Thyroid gland (tissue), 4 donors: ENCODE data around the gene KCNG2. TPM values are rescaled to one million over a fixed set of nuclear protein-coding genes. Genes with fewer than 3 reads are reported as not detected.

Experiments
- DNase-seq, 2 donors: peaks; one replicate each; pipeline ENCODE4 v3.0.0-alpha.2; 2019
- H3K27ac ChIP-seq, 3 donors: fragments of 200-600 bp; sonication (generic); 1 replicate in 2 of 3; 2 replicates in 1 of 3; pipeline ENCODE4 v1.5.1; 2016 to 2019; ENCODE audit warnings: mild to moderate bottlenecking in 1 of 3, moderate library complexity in 1 of 3
- H3K27me3 ChIP-seq: fragments of 200-600 bp; sonication (generic); one replicate; pipeline ENCODE4 v1.5.1; 2019
- H3K36me3 ChIP-seq, 2 donors: fragments of 200-600 bp; sonication (generic); one replicate each; pipeline ENCODE4 v1.5.1; 2016 to 2019
- H3K4me1 ChIP-seq, 2 donors: fragments of 200-600 bp; sonication (generic); one replicate each; pipeline ENCODE4 v1.5.1; 2017 to 2019
- H3K4me3 ChIP-seq, 3 donors: fragments of 200-600 bp; sonication (generic); replicated peaks in 1 of 3; 1 replicate in 2 of 3; 2 replicates in 1 of 3; pipeline ENCODE4 v1.5.1; 2016; ENCODE audit warnings: mild to moderate bottlenecking in 1 of 3
- H3K9me3 ChIP-seq: fragments of 200-600 bp; sonication (generic); one replicate; pipeline ENCODE4 v1.5.1; 2017
- POLR2A ChIP-seq, 2 donors: fragments of 450-650 bp; IDR thresholded peaks; one replicate each; pipeline ENCODE4 v1.6.1; 2017; ENCODE audit warnings: antibody characterized with exemption in 2 of 2, mild to moderate bottlenecking in 2 of 2, moderate library complexity in 1 of 2
- WGBS, 2 donors: methylation state at CpG; one replicate each; pipeline ENCODE4 v1.1.5; 2017; 5-methylcytosine and 5-hydroxymethylcytosine counted together
- intact Hi-C: fragments of 100-400 bp; cut with DNase I; formaldehyde crosslinking; loops from one replicate; pipeline ENCODE4 v1.15.1; 2023
- total RNA-seq, 4 donors: library from RNA; depleted of rRNA; stranded (reverse); fragments of >200 nt; gene quantifications; one replicate each; pipeline ENCODE4 v1.2.3, GENCODE V29; 2016
- TF ChIP-seq, protein P1 (sequence below), 6 experiments: fragments of 200-600 bp in 3 of 6; fragments of 450-650 bp in 3 of 6; sonication (generic) in 3 of 6; IDR thresholded peaks; one replicate each; pipeline ENCODE4 v1.5.1; 2016 to 2019; ENCODE audit warnings: antibody characterized with exemption in 6 of 6, mild to moderate bottlenecking in 2 of 6, inconsistent platforms in 1 of 6, moderate library complexity in 1 of 6

The KCNG2 gene
- total RNA-seq, 4 donors from 2014 or later, result 0.22 TPM; not detected in 3

DNA sequence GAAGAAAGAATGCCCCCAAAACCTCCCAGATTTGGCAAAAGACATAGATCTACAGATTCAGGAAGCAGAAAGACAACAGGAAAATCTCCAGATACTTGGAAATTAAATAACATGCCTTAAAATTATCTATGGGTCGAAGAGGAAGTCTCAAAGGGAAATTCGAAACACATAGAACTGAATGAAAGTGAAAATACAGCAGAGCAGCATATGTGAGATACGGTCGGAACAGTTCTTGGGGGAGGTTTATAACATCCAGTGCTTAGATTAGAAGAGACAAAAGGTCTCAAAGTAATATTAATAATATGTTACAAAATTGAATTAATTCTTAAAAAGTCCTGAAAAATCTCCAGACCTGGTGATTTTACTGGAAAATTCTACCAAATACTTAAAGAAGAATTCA, 14.3 kb downstream of the KCNG2 start:
- no peaks in the 10 kb centered on the region for H3K36me3 ChIP-seq
- no peaks in the 10 kb centered on the region for H3K4me1 ChIP-seq
- TF ChIP-seq, protein P1, sequence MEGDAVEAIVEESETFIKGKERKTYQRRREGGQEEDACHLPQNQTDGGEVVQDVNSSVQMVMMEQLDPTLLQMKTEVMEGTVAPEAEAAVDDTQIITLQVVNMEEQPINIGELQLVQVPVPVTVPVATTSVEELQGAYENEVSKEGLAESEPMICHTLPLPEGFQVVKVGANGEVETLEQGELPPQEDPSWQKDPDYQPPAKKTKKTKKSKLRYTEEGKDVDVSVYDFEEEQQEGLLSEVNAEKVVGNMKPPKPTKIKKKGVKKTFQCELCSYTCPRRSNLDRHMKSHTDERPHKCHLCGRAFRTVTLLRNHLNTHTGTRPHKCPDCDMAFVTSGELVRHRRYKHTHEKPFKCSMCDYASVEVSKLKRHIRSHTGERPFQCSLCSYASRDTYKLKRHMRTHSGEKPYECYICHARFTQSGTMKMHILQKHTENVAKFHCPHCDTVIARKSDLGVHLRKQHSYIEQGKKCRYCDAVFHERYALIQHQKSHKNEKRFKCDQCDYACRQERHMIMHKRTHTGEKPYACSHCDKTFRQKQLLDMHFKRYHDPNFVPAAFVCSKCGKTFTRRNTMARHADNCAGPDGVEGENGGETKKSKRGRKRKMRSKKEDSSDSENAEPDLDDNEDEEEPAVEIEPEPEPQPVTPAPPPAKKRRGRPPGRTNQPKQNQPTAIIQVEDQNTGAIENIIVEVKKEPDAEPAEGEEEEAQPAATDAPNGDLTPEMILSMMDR (IDR thresholded peaks at IDR 0.05), result no peak
- no peak for TF ChIP-seq POLR2A (IDR thresholded peaks at IDR 0.05)
- no peak for DNase-seq
- intact Hi-C loops, result no loop called here
- peaks cover 4% of the 10 kb centered on the region for H3K27me3 ChIP-seq
- no peaks in the 10 kb centered on the region for H3K9me3 ChIP-seq
- WGBS, 2 donors, result 73 to 77% methylated on average over 4 of the region's 4 CpGs
- H3K27ac ChIP-seq, result no peak overlapping the region
- no peak overlapping the region for H3K4me3 ChIP-seq

DNA sequence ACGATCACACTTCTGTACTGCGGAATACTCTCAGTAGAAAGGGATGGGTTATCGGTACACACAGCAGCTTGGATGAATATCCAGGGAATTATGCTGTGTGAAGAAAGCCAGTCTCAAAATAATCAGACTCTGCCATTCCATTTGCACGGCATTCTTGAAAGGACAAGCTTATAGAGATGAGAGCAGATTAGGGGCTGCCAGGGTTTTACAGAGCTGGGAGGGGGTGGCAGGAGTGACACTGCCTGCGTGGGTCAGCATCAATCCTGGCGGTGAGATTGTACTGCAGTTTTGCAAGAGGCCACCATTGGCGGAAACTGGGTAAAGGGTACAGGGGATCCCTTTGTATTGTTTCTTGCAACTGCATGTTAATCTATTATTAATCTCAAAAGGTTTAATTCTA, 16.6 kb downstream of the KCNG2 start:
- H3K27ac ChIP-seq, result no peak overlapping the region
- peaks cover 4% of the 10 kb centered on the region for H3K27me3 ChIP-seq
- no peaks in the 10 kb centered on the region for H3K4me1 ChIP-seq
- no peak for TF ChIP-seq POLR2A (IDR thresholded peaks at IDR 0.05)
- TF ChIP-seq, protein P1 (IDR thresholded peaks at IDR 0.05), result no peak
- no peaks in the 10 kb centered on the region for H3K9me3 ChIP-seq
- H3K4me3 ChIP-seq, result no peak overlapping the region
- intact Hi-C loops, result no loop called here
- 66 to 74% methylated on average over 7 of the region's 7 CpGs for WGBS, 2 donors
- no peaks in the 10 kb centered on the region for H3K36me3 ChIP-seq
- no peak for DNase-seq

DNA sequence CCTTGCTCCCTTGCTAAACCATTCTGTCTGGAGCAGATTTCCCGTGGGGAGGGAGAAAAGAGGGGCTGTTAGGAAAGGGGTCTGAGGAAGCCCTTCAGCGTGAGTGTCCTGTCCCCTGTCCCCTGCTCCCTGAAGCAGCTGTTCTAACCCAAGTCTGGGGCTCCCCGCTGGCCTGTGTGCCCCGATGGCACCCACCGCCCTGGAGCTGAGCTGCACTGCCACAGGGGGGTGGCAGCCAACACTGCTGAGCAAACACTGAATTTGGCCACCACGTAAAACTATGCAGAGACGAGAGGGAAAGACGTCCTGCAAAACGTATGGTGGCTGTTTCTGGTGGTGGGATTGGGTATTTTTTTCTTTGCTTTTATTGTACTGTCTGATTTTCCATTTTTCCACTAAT, 17.9 kb downstream of the KCNG2 start:
- no peak for TF ChIP-seq POLR2A (IDR thresholded peaks at IDR 0.05)
- TF ChIP-seq, protein P1 (IDR thresholded peaks at IDR 0.05), result no peak
- WGBS, 2 donors, result 65 to 71% methylated on average over 9 of the region's 9 CpGs
- no peaks in the 10 kb centered on the region for H3K36me3 ChIP-seq
- H3K4me3 ChIP-seq, result no peak overlapping the region
- H3K27me3 ChIP-seq, result peaks cover 4% of the 10 kb centered on the region
- H3K27ac ChIP-seq, result no peak overlapping the region
- intact Hi-C loops, result no loop called here
- no peak for DNase-seq
- H3K4me1 ChIP-seq, result no peaks in the 10 kb centered on the region
- H3K9me3 ChIP-seq, result no peaks in the 10 kb centered on the region

DNA sequence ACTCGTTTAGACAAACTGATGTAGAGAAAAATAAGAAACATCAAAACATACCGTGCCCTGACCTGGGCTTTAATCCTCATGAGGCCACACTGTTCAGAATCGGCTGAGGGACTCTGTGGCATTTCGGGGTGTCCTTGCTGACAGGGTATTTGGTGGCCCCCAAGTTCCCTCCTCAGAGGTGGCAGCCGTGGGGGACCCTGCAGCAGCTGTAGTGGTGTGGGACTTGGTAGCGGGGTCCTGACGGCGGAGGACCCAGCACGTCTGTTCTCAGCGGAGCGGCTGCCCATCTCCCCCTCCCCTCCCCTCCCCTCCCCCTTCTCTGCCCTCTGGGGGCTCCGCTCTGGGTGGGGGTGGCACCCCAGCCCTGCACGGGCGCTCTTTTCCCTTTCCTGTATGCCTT, 18.4 kb downstream of the KCNG2 start:
- no peak for TF ChIP-seq POLR2A (IDR thresholded peaks at IDR 0.05)
- TF ChIP-seq, protein P1 (IDR thresholded peaks at IDR 0.05), result no peak
- Histone ChIP-seq H3K9me3 (no peaks in the 10 kb centered on the region), H3K27ac (no peak overlapping the region), H3K4me1 (no peaks in the 10 kb centered on the region), H3K36me3 (no peaks in the 10 kb centered on the region), H3K27me3 (peaks cover 4% of the 10 kb centered on the region), H3K4me3 (no peak overlapping the region)
- intact Hi-C loops, result no loop called here
- no peak for DNase-seq
- 61 to 62% methylated on average over 13 of the region's 14 CpGs for WGBS, 2 donors

DNA sequence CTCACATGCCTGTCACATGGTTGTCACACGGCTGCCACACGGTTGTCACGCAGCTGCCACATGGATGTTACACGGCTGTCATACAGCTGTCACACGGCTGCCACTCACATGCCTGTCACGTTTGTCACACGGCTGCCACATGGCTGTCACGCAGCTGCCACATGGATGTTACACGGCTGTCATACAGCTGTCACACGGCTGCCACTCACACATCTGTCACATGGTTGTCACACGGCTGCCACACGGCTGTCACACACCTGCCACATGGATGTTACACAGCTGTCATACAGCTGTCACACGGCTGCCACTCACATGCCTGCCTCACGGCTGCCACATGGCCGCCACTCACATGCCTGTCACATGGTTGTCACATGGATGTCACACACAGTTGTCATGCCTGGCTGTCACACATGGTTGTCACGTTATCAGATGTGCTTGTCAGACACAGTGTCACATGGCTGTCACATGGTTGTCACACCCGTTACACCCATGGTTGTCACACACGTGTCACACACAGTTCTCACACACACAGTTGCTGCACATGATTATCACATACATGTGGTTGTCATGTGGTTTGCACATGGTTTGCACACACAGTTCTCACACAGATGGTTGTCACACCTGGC, 19.4 kb downstream of the KCNG2 start:
- 91 to 96% methylated on average over 17 to 18 of the region's 18 CpGs for WGBS, 2 donors
- Histone ChIP-seq H3K4me3 (no peak overlapping the region), H3K4me1 (no peaks in the 10 kb centered on the region), H3K27me3 (peaks cover 4% of the 10 kb centered on the region), H3K27ac (no peak overlapping the region), H3K9me3 (no peaks in the 10 kb centered on the region), H3K36me3 (no peaks in the 10 kb centered on the region)
- intact Hi-C loops, result no loop called here
- DNase-seq, result no peak
- TF ChIP-seq, protein P1 (IDR thresholded peaks at IDR 0.05), result no peak
- TF ChIP-seq POLR2A (IDR thresholded peaks at IDR 0.05), result no peak
